SK-N-SH treated with all-trans-retinoic acid at 6 μM for 48 hours (cell line): ENCODE results near the gene LFNG.

ENCODE experiments used
- ARNTL ChIP-seq: fragments of 450-650 bp; formaldehyde crosslinking; IDR thresholded peaks from 2 replicates; pipeline ENCODE4 v1.5.0; 2020; ENCODE audit warnings: low read depth, mild to moderate bottlenecking, moderate library complexity, borderline replicate concordance
- CREB5 ChIP-seq: fragments of 250-450 bp; sonication (Bioruptor Pico); IDR thresholded peaks from 2 replicates; pipeline ENCODE4 v1.5.1; 2020; ENCODE audit warnings: low read depth, mild to moderate bottlenecking, moderate library complexity
- CSDC2 ChIP-seq: fragments of 250-450 bp; sonication (Bioruptor Pico); IDR thresholded peaks from 2 replicates; pipeline ENCODE4 v1.5.0; 2020; ENCODE audit warnings: mild to moderate bottlenecking, moderate library complexity
- GLIS3 ChIP-seq: fragments of 250-450 bp; sonication (Bioruptor Pico); IDR thresholded peaks from 2 replicates; pipeline ENCODE4 v1.5.0; 2020; ENCODE audit warnings: mild to moderate bottlenecking, moderate library complexity
- ISL1 ChIP-seq: fragments of 250-450 bp; sonication (Bioruptor Pico); IDR thresholded peaks from 2 replicates; pipeline ENCODE4 v2.1.2; 2022; ENCODE audit warnings: mild to moderate bottlenecking, moderate library complexity
- PATZ1 ChIP-seq: fragments of 250-450 bp; sonication (Bioruptor Pico); IDR thresholded peaks from 2 replicates; pipeline ENCODE4 v1.8.0; 2020; ENCODE audit warnings: mild to moderate bottlenecking, moderate library complexity, borderline replicate concordance
- POU6F1 ChIP-seq: fragments of 250-450 bp; sonication (Bioruptor Pico); IDR thresholded peaks from 2 replicates; pipeline ENCODE4 v1.8.0; 2021; ENCODE audit warnings: low read depth, mild to moderate bottlenecking, moderate library complexity, borderline replicate concordance
- RARB ChIP-seq: fragments of 250-450 bp; sonication (Bioruptor Pico); IDR thresholded peaks from 2 replicates; pipeline ENCODE4 v1.8.0; 2021; ENCODE audit warnings: mild to moderate bottlenecking, moderate library complexity
- ZC3H10 ChIP-seq: fragments of 250-450 bp; sonication (Bioruptor Pico); IDR thresholded peaks from 2 replicates; pipeline ENCODE4 v1.5.1; 2021; ENCODE audit warnings: mild to moderate bottlenecking, moderate library complexity
- ZFP30 ChIP-seq: fragments of 450-650 bp; formaldehyde crosslinking; IDR thresholded peaks from 2 replicates; pipeline ENCODE4 v1.5.0; 2022; ENCODE audit warnings: mild to moderate bottlenecking, moderate library complexity

GRCh38 chr7:2570021-2570420, 50.4 kb downstream of the LFNG start:
- TF ChIP-seq GLIS3 (no peak), PATZ1 (CRISPR knock-in tag) (no peak), CSDC2 (CRISPR knock-in tag) (no peak), POU6F1 (CRISPR knock-in tag) (no peak), ISL1 (no peak), ARNTL (CRISPR knock-in tag) (no peak), ZFP30 (CRISPR knock-in tag) (no peak), ZC3H10 (CRISPR knock-in tag) (no peak), RARB (CRISPR knock-in tag) (no peak), CREB5 (CRISPR knock-in tag) (no peak)
